ENCODE measurements around the gene NPPB. TPM values are rescaled to one million over a fixed set of nuclear protein-coding genes. Genes with fewer than 3 reads are reported as not detected.

The NPPB gene
- total and polyA plus RNA-seq, 2 donors (not counting 1 experiment from before 2014, with no cell fraction given), result not detected

GRCh38 chr1:11825131-11825530 lies 33.6 kb downstream of the NPPB start:
- no peak for DNase-seq (ENCODE audit: low read depth in 2 of 2)

GRCh38 chr1:11823366-11824137 lies 35.2 kb downstream of the NPPB start:
- H2AFZ ChIP-seq (ENCODE audit: low read length), result no peak overlapping the region
- H3K4me2 ChIP-seq (ENCODE audit: extremely low read depth, insufficient read depth, low read length), result no peak overlapping the region
- H3K4me1 ChIP-seq (ENCODE audit: control insufficient read depth, extremely low read depth, insufficient read depth, low read length), result peaks cover 3% of the 10 kb centered on the region
- H3K9me3 ChIP-seq (ENCODE audit: control insufficient read depth, insufficient read depth, low read depth, low read length), result no peaks in the 10 kb centered on the region
- H3K4me3 ChIP-seq (replicated peaks in 1 of 4; ENCODE audit: control extremely low read depth in 1 of 4, insufficient read depth in 1 of 4, low read depth in 3 of 4, low read length in 4 of 4), result no peak overlapping the region
- TF ChIP-seq CTCF (conservative IDR thresholded peaks at IDR 0.05 in 1 of 2, IDR thresholded peaks at IDR 0.05 in 1 of 2; ENCODE audit: low read depth in 1 of 2, low read length in 2 of 2), result no peak
- TF ChIP-seq EZH2 (IDR thresholded peaks at IDR 0.05; ENCODE audit: low read length, missing control alignments), result no peak
- no peak overlapping the region for H3K9ac ChIP-seq (ENCODE audit: insufficient read depth, low read length)
- H3K36me3 ChIP-seq (ENCODE audit: control insufficient read depth, insufficient read depth, low read length), result peaks cover 20% of the 10 kb centered on the region
- peak in 1 of 2 donors; percentile 76 for DNase-seq (ENCODE audit: low read depth in 2 of 2)
- H4K20me1 ChIP-seq (ENCODE audit: control insufficient read depth, extremely low read depth, insufficient read depth, low read length), result no peaks in the 10 kb centered on the region
- no peak overlapping the region for H3K27ac ChIP-seq (ENCODE audit: insufficient read depth, low read length)
- H3K27me3 ChIP-seq (ENCODE audit: control insufficient read depth, insufficient read depth, low read length), result no peaks in the 10 kb centered on the region
- no peaks in the 10 kb centered on the region for H3K79me2 ChIP-seq (ENCODE audit: control insufficient read depth, insufficient read depth, low read length)

More at GRCh38 chr1:11825131-11825530, 33.6 kb downstream of the NPPB start:
- H2AFZ ChIP-seq (ENCODE audit: low read length), result no peak overlapping the region
- H3K9me3 ChIP-seq (ENCODE audit: control insufficient read depth, insufficient read depth, low read depth, low read length), result no peaks in the 10 kb centered on the region
- no peaks in the 10 kb centered on the region for H3K27me3 ChIP-seq (ENCODE audit: control insufficient read depth, insufficient read depth, low read length)
- H3K27ac ChIP-seq (ENCODE audit: insufficient read depth, low read length), result no peak overlapping the region
- TF ChIP-seq CTCF (conservative IDR thresholded peaks at IDR 0.05 in 1 of 2, IDR thresholded peaks at IDR 0.05 in 1 of 2; ENCODE audit: low read depth in 1 of 2, low read length in 2 of 2) (no peak), EZH2 (IDR thresholded peaks at IDR 0.05; ENCODE audit: low read length, missing control alignments) (no peak)
- no peak overlapping the region for H3K4me3 ChIP-seq (replicated peaks in 1 of 4; ENCODE audit: control extremely low read depth in 1 of 4, insufficient read depth in 1 of 4, low read depth in 3 of 4, low read length in 4 of 4)
- H3K9ac ChIP-seq (ENCODE audit: insufficient read depth, low read length), result no peak overlapping the region
- H3K4me2 ChIP-seq (ENCODE audit: extremely low read depth, insufficient read depth, low read length), result no peak overlapping the region
- H4K20me1 ChIP-seq (ENCODE audit: control insufficient read depth, extremely low read depth, insufficient read depth, low read length), result no peaks in the 10 kb centered on the region
- H3K4me1 ChIP-seq (ENCODE audit: control insufficient read depth, extremely low read depth, insufficient read depth, low read length), result peaks cover 3% of the 10 kb centered on the region
- peaks cover 24% of the 10 kb centered on the region for H3K36me3 ChIP-seq (ENCODE audit: control insufficient read depth, insufficient read depth, low read length)
- no peaks in the 10 kb centered on the region for H3K79me2 ChIP-seq (ENCODE audit: control insufficient read depth, insufficient read depth, low read length)

GRCh38 chr1:11822091-11822490 lies 36.7 kb downstream of the NPPB start:
- Histone ChIP-seq H4K20me1 (ENCODE audit: control insufficient read depth, extremely low read depth, insufficient read depth, low read length) (no peaks in the 10 kb centered on the region), H3K79me2 (ENCODE audit: control insufficient read depth, insufficient read depth, low read length) (no peaks in the 10 kb centered on the region), H3K4me3 (replicated peaks in 1 of 4; ENCODE audit: control extremely low read depth in 1 of 4, insufficient read depth in 1 of 4, low read depth in 3 of 4, low read length in 4 of 4) (no peak overlapping the region), H2AFZ (ENCODE audit: low read length) (no peak overlapping the region), H3K9me3 (ENCODE audit: control insufficient read depth, insufficient read depth, low read depth, low read length) (no peaks in the 10 kb centered on the region), H3K4me2 (ENCODE audit: extremely low read depth, insufficient read depth, low read length) (no peak overlapping the region), H3K27ac (ENCODE audit: insufficient read depth, low read length) (no peak overlapping the region), H3K4me1 (ENCODE audit: control insufficient read depth, extremely low read depth, insufficient read depth, low read length) (peaks cover 3% of the 10 kb centered on the region), H3K9ac (ENCODE audit: insufficient read depth, low read length) (no peak overlapping the region), H3K27me3 (ENCODE audit: control insufficient read depth, insufficient read depth, low read length) (no peaks in the 10 kb centered on the region), H3K36me3 (ENCODE audit: control insufficient read depth, insufficient read depth, low read length) (peaks cover 19% of the 10 kb centered on the region)
- peak in 1 of 2 donors; percentile 41 for DNase-seq (ENCODE audit: low read depth in 2 of 2)
- no peak for TF ChIP-seq CTCF (conservative IDR thresholded peaks at IDR 0.05 in 1 of 2, IDR thresholded peaks at IDR 0.05 in 1 of 2; ENCODE audit: low read depth in 1 of 2, low read length in 2 of 2)
- TF ChIP-seq EZH2 (IDR thresholded peaks at IDR 0.05; ENCODE audit: low read length, missing control alignments), result no peak

All from fibroblast of lung (primary cell).